Type B pancreatic cell (in vitro differentiated cells): ENCODE data around the gene BTN3A1. TPM values are rescaled to one million over a fixed set of nuclear protein-coding genes. Genes with fewer than 3 reads are reported as not detected.
"Not testable (repeated sequence)": the region's sequence is repeated elsewhere in the genome, so short reads cannot be mapped to it uniquely, and the experiment has no call there.

Source experiments
- DNase-seq: peaks from one replicate; pipeline ENCODE4 v3.0.0; 2021; ENCODE audit warnings: mixed read lengths; ENCODE audit not compliant: unreplicated experiment; ENCODE audit errors: extremely low spot score
- H3K27ac Mint-ChIP-seq: 2 replicates; pipeline ENCODE4 v1.8.0; 2021; ENCODE audit warnings: mild to moderate bottlenecking, mixed read lengths
- H3K27me3 Mint-ChIP-seq: 2 replicates; pipeline ENCODE4 v1.8.0; 2021; ENCODE audit warnings: mixed read lengths
- H3K36me3 Mint-ChIP-seq: 2 replicates; pipeline ENCODE4 v1.8.0; 2021; ENCODE audit warnings: mixed read lengths
- H3K4me1 Mint-ChIP-seq: one replicate; pipeline ENCODE4 v1.8.0; 2021; ENCODE audit warnings: mixed read lengths; ENCODE audit not compliant: unreplicated experiment
- H3K4me3 Mint-ChIP-seq: 2 replicates; pipeline ENCODE4 v1.8.0; 2021; ENCODE audit warnings: mild to moderate bottlenecking, mixed read lengths
- H3K9me3 Mint-ChIP-seq: 2 replicates; pipeline ENCODE4 v1.8.0; 2021; ENCODE audit warnings: mixed read lengths
- total RNA-seq: library from RNA; stranded (reverse); gene quantifications from 2 replicates; pipeline ENCODE4 v1.2.1, GENCODE V29; 2021; ENCODE audit warnings: low replicate concordance
- TF ChIP-seq, protein P1 (sequence below): fragments of 200-600 bp; sonication (generic); conservative IDR thresholded peaks from 2 replicates; pipeline ENCODE4 v1.5.0; 2021; ENCODE audit warnings: antibody characterized with exemption, mild to moderate bottlenecking

Gene BTN3A1
- total RNA-seq, 1 donor from 2014 or later: 19.6 TPM

DNA sequence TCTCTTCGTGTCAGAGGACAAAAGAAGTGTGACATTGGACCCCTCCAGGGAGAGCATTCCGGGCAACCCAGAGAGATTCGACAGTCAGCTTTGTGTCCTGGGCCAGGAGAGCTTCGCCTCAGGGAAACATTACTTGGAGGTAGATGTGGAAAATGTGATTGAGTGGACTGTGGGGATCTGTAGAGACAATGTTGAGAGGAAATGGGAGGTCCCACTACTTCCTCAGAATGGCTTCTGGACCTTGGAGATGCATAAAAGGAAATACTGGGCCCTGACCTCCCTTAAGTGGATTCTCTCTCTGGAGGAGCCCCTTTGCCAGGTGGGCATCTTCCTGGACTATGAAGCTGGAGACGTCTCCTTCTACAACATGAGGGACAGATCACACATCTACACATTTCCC is 28.7 kb downstream of the BTN3A1 start:
- Mint-ChIP-seq H3K27ac (no peak overlapping the region), H3K27me3 (no peaks in the 10 kb centered on the region), H3K4me3 (no peak overlapping the region), H3K36me3 (peaks cover 55% of the 10 kb centered on the region), H3K4me1 (no peaks in the 10 kb centered on the region), H3K9me3 (peaks cover 13% of the 10 kb centered on the region)
- TF ChIP-seq, protein P1, sequence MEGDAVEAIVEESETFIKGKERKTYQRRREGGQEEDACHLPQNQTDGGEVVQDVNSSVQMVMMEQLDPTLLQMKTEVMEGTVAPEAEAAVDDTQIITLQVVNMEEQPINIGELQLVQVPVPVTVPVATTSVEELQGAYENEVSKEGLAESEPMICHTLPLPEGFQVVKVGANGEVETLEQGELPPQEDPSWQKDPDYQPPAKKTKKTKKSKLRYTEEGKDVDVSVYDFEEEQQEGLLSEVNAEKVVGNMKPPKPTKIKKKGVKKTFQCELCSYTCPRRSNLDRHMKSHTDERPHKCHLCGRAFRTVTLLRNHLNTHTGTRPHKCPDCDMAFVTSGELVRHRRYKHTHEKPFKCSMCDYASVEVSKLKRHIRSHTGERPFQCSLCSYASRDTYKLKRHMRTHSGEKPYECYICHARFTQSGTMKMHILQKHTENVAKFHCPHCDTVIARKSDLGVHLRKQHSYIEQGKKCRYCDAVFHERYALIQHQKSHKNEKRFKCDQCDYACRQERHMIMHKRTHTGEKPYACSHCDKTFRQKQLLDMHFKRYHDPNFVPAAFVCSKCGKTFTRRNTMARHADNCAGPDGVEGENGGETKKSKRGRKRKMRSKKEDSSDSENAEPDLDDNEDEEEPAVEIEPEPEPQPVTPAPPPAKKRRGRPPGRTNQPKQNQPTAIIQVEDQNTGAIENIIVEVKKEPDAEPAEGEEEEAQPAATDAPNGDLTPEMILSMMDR: no peak
- DNase-seq: no peak

DNA sequence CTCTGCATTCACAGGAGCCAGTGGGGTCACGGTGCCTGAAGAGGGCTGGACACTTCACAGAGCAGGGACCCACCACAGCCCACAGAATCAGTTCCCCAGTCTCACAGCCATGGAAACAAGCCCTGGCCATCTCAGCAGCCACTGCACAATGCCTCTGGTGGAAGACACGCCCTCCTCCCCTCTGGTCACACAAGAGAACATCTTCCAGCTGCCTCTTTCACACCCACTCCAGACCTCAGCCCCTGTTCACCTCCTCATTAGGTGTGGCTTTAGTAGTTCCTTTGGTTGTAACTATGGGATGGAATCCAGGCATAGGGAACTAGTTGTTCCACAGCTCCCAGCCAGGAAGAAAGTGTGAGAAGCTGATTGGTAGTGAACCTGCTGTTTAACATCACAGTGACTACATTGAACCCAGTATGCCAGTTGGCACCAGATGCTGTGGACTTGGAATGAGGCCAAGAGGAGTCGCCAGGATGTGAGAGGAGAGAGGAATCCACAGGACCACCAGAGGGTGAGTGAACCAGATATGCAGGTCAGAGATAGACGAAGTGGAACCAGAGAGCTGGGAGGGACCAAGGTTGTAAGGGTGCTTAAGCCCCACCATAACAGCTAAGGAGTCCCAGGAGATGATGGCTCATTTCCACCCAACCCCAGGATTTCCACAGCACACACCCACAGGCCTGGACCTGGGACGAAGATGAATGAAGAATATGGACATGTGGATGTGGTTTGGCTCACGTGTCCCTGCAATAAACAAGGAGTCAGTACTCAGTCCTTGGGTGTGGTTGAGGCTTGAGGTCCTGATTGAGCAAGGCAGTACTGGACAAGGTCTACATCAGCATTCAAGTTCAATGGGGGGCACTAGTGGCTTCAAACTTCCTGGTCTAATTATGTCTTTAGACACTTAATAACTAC is 29.4 kb downstream of the BTN3A1 start:
- Mint-ChIP-seq H3K4me1 (no peaks in the 10 kb centered on the region), H3K27ac (no peak overlapping the region), H3K4me3 (no peak overlapping the region), H3K27me3 (no peaks in the 10 kb centered on the region), H3K36me3 (peaks cover 51% of the 10 kb centered on the region), H3K9me3 (peaks cover 13% of the 10 kb centered on the region)
- no peak for DNase-seq
- TF ChIP-seq, protein P1: no peak

DNA sequence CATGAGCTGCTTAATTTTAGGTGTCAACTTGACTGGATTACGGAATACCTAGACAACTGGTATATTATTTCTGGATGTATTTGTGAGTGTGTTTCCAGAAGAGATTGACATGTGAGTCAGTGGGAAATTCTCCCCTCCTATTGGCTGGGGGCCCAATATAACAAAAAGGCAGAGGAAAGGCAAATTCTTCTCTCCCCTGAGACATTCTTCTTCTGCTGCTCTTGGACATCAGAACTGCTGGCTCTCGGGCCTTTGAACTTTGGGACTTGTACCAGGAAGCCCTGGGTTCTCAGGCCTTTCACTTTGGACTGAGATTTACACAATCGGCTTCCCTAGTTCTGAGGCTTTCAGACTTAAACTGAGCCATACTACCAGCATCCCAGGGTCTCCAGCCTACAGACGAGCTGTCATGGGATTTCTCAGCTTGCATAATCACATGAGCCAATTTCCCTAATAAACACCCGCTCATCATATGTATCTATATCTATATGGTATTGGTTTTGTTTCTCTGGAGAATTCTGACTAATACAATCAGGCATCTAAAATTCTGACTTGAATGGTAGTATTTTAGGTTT is 30.6 kb downstream of the BTN3A1 start:
- no peak for DNase-seq
- Mint-ChIP-seq H3K27ac (no peak overlapping the region), H3K4me3 (no peak overlapping the region), H3K27me3 (no peaks in the 10 kb centered on the region), H3K36me3 (peaks cover 47% of the 10 kb centered on the region), H3K9me3 (peaks cover 13% of the 10 kb centered on the region), H3K4me1 (no peaks in the 10 kb centered on the region)
- TF ChIP-seq, protein P1: no peak

- Mint-ChIP-seq H3K36me3 (peaks cover 42% of the 10 kb centered on the region), H3K9me3 (peaks cover 13% of the 10 kb centered on the region)
- not testable (repeated sequence) for DNase-seq, H3K27me3 Mint-ChIP-seq, H3K4me3 Mint-ChIP-seq, H3K4me1 Mint-ChIP-seq, H3K27ac Mint-ChIP-seq
These were observed 31.6 kb downstream of the BTN3A1 start for GRCh38 chr6:26433680-26434079.

- no peak for DNase-seq
- Mint-ChIP-seq H3K27ac (no peak overlapping the region), H3K9me3 (peaks cover 13% of the 10 kb centered on the region), H3K4me3 (no peak overlapping the region), H3K27me3 (no peaks in the 10 kb centered on the region), H3K36me3 (peaks cover 30% of the 10 kb centered on the region), H3K4me1 (no peaks in the 10 kb centered on the region)
- TF ChIP-seq, protein P1: no peak
These were observed 33.9 kb downstream of the BTN3A1 start for GRCh38 chr6:26436018-26436417.

GRCh38 chr6:26437550-26437949 is 35.5 kb downstream of the BTN3A1 start:
- H3K27ac Mint-ChIP-seq: no peak overlapping the region
- peaks cover 16% of the 10 kb centered on the region for H3K36me3 Mint-ChIP-seq
- H3K4me1 Mint-ChIP-seq: no peaks in the 10 kb centered on the region
- peaks cover 8% of the 10 kb centered on the region for H3K9me3 Mint-ChIP-seq
- H3K27me3 Mint-ChIP-seq: no peaks in the 10 kb centered on the region
- no peak overlapping the region for H3K4me3 Mint-ChIP-seq
- TF ChIP-seq, protein P1: no peak
- DNase-seq: no peak
